ENCODE data around the gene UCN. TPM values are rescaled to one million over a fixed set of nuclear protein-coding genes. Genes with fewer than 3 reads are reported as not detected.

The UCN gene
- total RNA-seq, 4 donors from 2014 or later = 2.3 to 5.2 TPM; not detected in 2

- H3K27me3 ChIP-seq = peaks cover 0 to 41% of the 10 kb centered on the region in 2 donors
- no peak for DNase-seq
- H3K36me3 ChIP-seq = no peaks in the 10 kb centered on the region
- H3K4me1 ChIP-seq = peaks cover 0 to 37% (median 22%) of the 10 kb centered on the region in 4 donors
- peak overlapping the region; percentile 34 to 66 (median 54) for H3K4me3 ChIP-seq
- TF ChIP-seq CTCF (IDR thresholded peaks at IDR 0.05) (no peak), POLR2A (IDR thresholded peaks at IDR 0.05) (no peak)
- H3K27ac ChIP-seq = no peak overlapping the region
- no peaks in the 10 kb centered on the region for H3K9me3 ChIP-seq
Observed at GRCh38 chr2:27263287-27264252, 44.7 kb downstream of the UCN start.

GRCh38 chr2:27262379-27263286 is 45.6 kb downstream of the UCN start, which contains the start of gene SLC30A3:
Gene SLC30A3 (minus strand): TSS chr2:27263047. CDS start chr2:27262906, 141 bp downstream.
- Histone ChIP-seq H3K36me3 (no peaks in the 10 kb centered on the region), H3K9me3 (no peaks in the 10 kb centered on the region), H3K27me3 (peaks cover 0 to 41% of the 10 kb centered on the region in 2 donors), H3K27ac (no peak within 1 kb of the TSS), H3K4me1 (peaks cover 0 to 37% (median 22%) of the 10 kb centered on the region in 4 donors), H3K4me3 (peak within 1 kb of the TSS; percentile 34 to 66 (median 54))
- peak; percentile 61 to 84 (median 78) for DNase-seq
- no peak for TF ChIP-seq POLR2A (IDR thresholded peaks at IDR 0.05)
- no peak for TF ChIP-seq CTCF (IDR thresholded peaks at IDR 0.05)

- no peaks in the 10 kb centered on the region for H3K36me3 ChIP-seq
- H3K4me1 ChIP-seq = peaks cover 0 to 37% (median 22%) of the 10 kb centered on the region in 4 donors
- H3K27me3 ChIP-seq = peaks cover 0 to 41% of the 10 kb centered on the region in 2 donors
- H3K9me3 ChIP-seq = no peaks in the 10 kb centered on the region
- H3K4me3 ChIP-seq = peak overlapping the region in 3 of 4 donors; percentile 41 to 66 (median 64)
- DNase-seq = no peak
- TF ChIP-seq POLR2A (IDR thresholded peaks at IDR 0.05) (no peak), CTCF (IDR thresholded peaks at IDR 0.05) (no peak)
- no peak overlapping the region for H3K27ac ChIP-seq
Observed at GRCh38 chr2:27261926-27262298, 46.3 kb downstream of the UCN start.

GRCh38 chr2:27261241-27261925 is 46.9 kb downstream of the UCN start:
- H3K27me3 ChIP-seq = peaks cover 0 to 41% of the 10 kb centered on the region in 2 donors
- no peaks in the 10 kb centered on the region for H3K9me3 ChIP-seq
- no peak overlapping the region for H3K27ac ChIP-seq
- peaks cover 0 to 37% (median 22%) of the 10 kb centered on the region in 4 donors for H3K4me1 ChIP-seq
- H3K36me3 ChIP-seq = no peaks in the 10 kb centered on the region
- no peak for DNase-seq
- no peak for TF ChIP-seq POLR2A (IDR thresholded peaks at IDR 0.05)
- no peak for TF ChIP-seq CTCF (IDR thresholded peaks at IDR 0.05)
- peak overlapping the region in 1 of 4 donors; percentile 64 for H3K4me3 ChIP-seq

- Histone ChIP-seq H3K9me3 (no peaks in the 10 kb centered on the region), H3K4me1 (peaks cover 0 to 14% (median 7%) of the 10 kb centered on the region in 4 donors), H3K27ac (no peak overlapping the region), H3K27me3 (peaks cover 0 to 19% of the 10 kb centered on the region in 2 donors), H3K36me3 (no peaks in the 10 kb centered on the region), H3K4me3 (no peak overlapping the region)
- no peak for DNase-seq
- TF ChIP-seq CTCF (IDR thresholded peaks at IDR 0.05) = no peak
- no peak for TF ChIP-seq POLR2A (IDR thresholded peaks at IDR 0.05)
Observed at GRCh38 chr2:27258051-27258450, 50.2 kb downstream of the UCN start.
